Vagina (tissue), 2 donors: ENCODE measurements around the gene ITGAE. TPM values are rescaled to one million over a fixed set of nuclear protein-coding genes. Genes with fewer than 3 reads are reported as not detected.

Source experiments
- DNase-seq, 2 donors: peaks; one replicate each; pipeline ENCODE4 v3.0.0-alpha.2; 2017; ENCODE audit errors: extremely low spot score in 2 of 2
- H3K27ac ChIP-seq: fragments of 200-600 bp; sonication (generic); one replicate; pipeline ENCODE4 v1.5.1; 2019
- H3K27me3 ChIP-seq: fragments of 200-600 bp; sonication (generic); one replicate; pipeline ENCODE4 v1.5.1; 2019
- H3K36me3 ChIP-seq, 2 donors: fragments of 200-600 bp; sonication (generic); one replicate each; pipeline ENCODE4 v1.5.1; 2017 to 2019
- H3K4me1 ChIP-seq: fragments of 200-600 bp; sonication (generic); one replicate; pipeline ENCODE4 v1.5.1; 2019
- H3K4me3 ChIP-seq, 2 donors: fragments of 200-600 bp; sonication (generic); 1 replicate in 1 of 2; 2 replicates in 1 of 2; pipeline ENCODE4 v1.5.1; 2016 to 2019
- H3K9me3 ChIP-seq: fragments of 200-600 bp; sonication (generic); one replicate; pipeline ENCODE4 v1.5.1; 2019
- CTCF ChIP-seq, 3 experiments: fragments of 450-650 bp in 2 of 3; fragments of 200-600 bp in 1 of 3; sonication (generic) in 1 of 3; IDR thresholded peaks; one replicate each; pipeline ENCODE4 v1.5.1; 2017 to 2019; ENCODE audit warnings: antibody characterized with exemption in 3 of 3, mild to moderate bottlenecking in 2 of 3, moderate library complexity in 2 of 3
- POLR2A ChIP-seq, 2 donors: fragments of 450-650 bp; IDR thresholded peaks; one replicate each; pipeline ENCODE4 v1.6.1; 2017; ENCODE audit warnings: antibody characterized with exemption in 2 of 2, mild to moderate bottlenecking in 2 of 2, moderate library complexity in 2 of 2
- POLR2AphosphoS5 ChIP-seq, 2 donors: sonication (generic); formaldehyde crosslinking; IDR thresholded peaks; one replicate each; pipeline ENCODE4 v1.9.0; 2017; ENCODE audit warnings: antibody characterized with exemption in 2 of 2, mild to moderate bottlenecking in 2 of 2, low read depth in 1 of 2; ENCODE audit not compliant: insufficient read depth in 1 of 2
- intact Hi-C: fragments of 100-400 bp; cut with DNase I; formaldehyde crosslinking; loops from one replicate; pipeline ENCODE4 v1.15.1; 2023
- total RNA-seq: library from RNA; depleted of rRNA; stranded (reverse); fragments of >200 nt; gene quantifications from one replicate; pipeline ENCODE4 v1.2.3, GENCODE V29; 2016

The ITGAE gene
- total RNA-seq, 1 donor from 2014 or later: 30.9 TPM

- peaks cover 10% of the 10 kb centered on the region for H3K4me1 ChIP-seq
- no peaks in the 10 kb centered on the region for H3K27me3 ChIP-seq
- TF ChIP-seq POLR2AphosphoS5 (IDR thresholded peaks at IDR 0.05; ENCODE audit: insufficient read depth in 1 of 2, low read depth in 1 of 2): no peak
- no peak for TF ChIP-seq CTCF (IDR thresholded peaks at IDR 0.05)
- no peak for TF ChIP-seq POLR2A (IDR thresholded peaks at IDR 0.05)
- H3K36me3 ChIP-seq: peaks cover 0 to 54% of the 10 kb centered on the region in 2 donors
- intact Hi-C loops: no loop called here
- no peak overlapping the region for H3K4me3 ChIP-seq
- H3K9me3 ChIP-seq: no peaks in the 10 kb centered on the region
- no peak for DNase-seq
- H3K27ac ChIP-seq: no peak overlapping the region
These were observed 35.6 kb upstream of the ITGAE start for GRCh38 chr17:3836551-3836950.

- Histone ChIP-seq H3K4me3 (no peak overlapping the region), H3K27ac (no peak overlapping the region), H3K36me3 (peaks cover 0 to 61% of the 10 kb centered on the region in 2 donors), H3K9me3 (no peaks in the 10 kb centered on the region), H3K4me1 (peaks cover 10% of the 10 kb centered on the region), H3K27me3 (no peaks in the 10 kb centered on the region)
- no peak for DNase-seq
- intact Hi-C loops: no loop called here
- TF ChIP-seq POLR2AphosphoS5 (IDR thresholded peaks at IDR 0.05; ENCODE audit: insufficient read depth in 1 of 2, low read depth in 1 of 2): no peak
- no peak for TF ChIP-seq CTCF (IDR thresholded peaks at IDR 0.05)
- TF ChIP-seq POLR2A (IDR thresholded peaks at IDR 0.05): no peak
These were observed 34.6 kb upstream of the ITGAE start for GRCh38 chr17:3835410-3836229.

GRCh38 chr17:3834811-3835210 lies 33.8 kb upstream of the ITGAE start:
- H3K27me3 ChIP-seq: no peaks in the 10 kb centered on the region
- peaks cover 0 to 60% of the 10 kb centered on the region in 2 donors for H3K36me3 ChIP-seq
- no peaks in the 10 kb centered on the region for H3K9me3 ChIP-seq
- TF ChIP-seq POLR2AphosphoS5 (IDR thresholded peaks at IDR 0.05; ENCODE audit: insufficient read depth in 1 of 2, low read depth in 1 of 2) (no peak), CTCF (IDR thresholded peaks at IDR 0.05) (no peak), POLR2A (IDR thresholded peaks at IDR 0.05) (no peak)
- no peak for DNase-seq
- H3K27ac ChIP-seq: no peak overlapping the region
- H3K4me3 ChIP-seq: no peak overlapping the region
- H3K4me1 ChIP-seq: peaks cover 10% of the 10 kb centered on the region
- intact Hi-C loops: no loop called here

- DNase-seq: no peak
- H3K36me3 ChIP-seq: peaks cover 0 to 36% of the 10 kb centered on the region in 2 donors
- intact Hi-C loops: no loop called here
- H3K27ac ChIP-seq: no peak overlapping the region
- no peaks in the 10 kb centered on the region for H3K9me3 ChIP-seq
- no peak overlapping the region for H3K4me3 ChIP-seq
- no peaks in the 10 kb centered on the region for H3K27me3 ChIP-seq
- TF ChIP-seq CTCF (IDR thresholded peaks at IDR 0.05): no peak
- no peak for TF ChIP-seq POLR2AphosphoS5 (IDR thresholded peaks at IDR 0.05; ENCODE audit: insufficient read depth in 1 of 2, low read depth in 1 of 2)
- no peak for TF ChIP-seq POLR2A (IDR thresholded peaks at IDR 0.05)
- H3K4me1 ChIP-seq: peaks cover 9% of the 10 kb centered on the region
These were observed 27.9 kb upstream of the ITGAE start for GRCh38 chr17:3828852-3829232.

- Histone ChIP-seq H3K9me3 (no peaks in the 10 kb centered on the region), H3K36me3 (peaks cover 0 to 36% of the 10 kb centered on the region in 2 donors), H3K4me3 (no peak overlapping the region), H3K4me1 (peaks cover 9% of the 10 kb centered on the region), H3K27ac (no peak overlapping the region), H3K27me3 (no peaks in the 10 kb centered on the region)
- no peak for DNase-seq
- intact Hi-C loops: no loop called here
- TF ChIP-seq POLR2AphosphoS5 (IDR thresholded peaks at IDR 0.05; ENCODE audit: insufficient read depth in 1 of 2, low read depth in 1 of 2): no peak
- no peak for TF ChIP-seq POLR2A (IDR thresholded peaks at IDR 0.05)
- TF ChIP-seq CTCF (IDR thresholded peaks at IDR 0.05): no peak
These were observed 27.3 kb upstream of the ITGAE start for GRCh38 chr17:3828151-3828851.
